COR-L47 (cell line): ENCODE data around the gene NLRX1.
A peak's percentile ranks its signal among the peaks of the same experiment; 100 is the strongest.
"Not testable (repeated sequence)": the region's sequence is repeated elsewhere in the genome, so short reads cannot be mapped to it uniquely, and the experiment has no call there.

ENCODE experiments used
- DNase-seq: peaks from one replicate; lab custom pipeline; 2025; lab: John Stamatoyannopoulos, UW

NLRX1 gene, protein sequence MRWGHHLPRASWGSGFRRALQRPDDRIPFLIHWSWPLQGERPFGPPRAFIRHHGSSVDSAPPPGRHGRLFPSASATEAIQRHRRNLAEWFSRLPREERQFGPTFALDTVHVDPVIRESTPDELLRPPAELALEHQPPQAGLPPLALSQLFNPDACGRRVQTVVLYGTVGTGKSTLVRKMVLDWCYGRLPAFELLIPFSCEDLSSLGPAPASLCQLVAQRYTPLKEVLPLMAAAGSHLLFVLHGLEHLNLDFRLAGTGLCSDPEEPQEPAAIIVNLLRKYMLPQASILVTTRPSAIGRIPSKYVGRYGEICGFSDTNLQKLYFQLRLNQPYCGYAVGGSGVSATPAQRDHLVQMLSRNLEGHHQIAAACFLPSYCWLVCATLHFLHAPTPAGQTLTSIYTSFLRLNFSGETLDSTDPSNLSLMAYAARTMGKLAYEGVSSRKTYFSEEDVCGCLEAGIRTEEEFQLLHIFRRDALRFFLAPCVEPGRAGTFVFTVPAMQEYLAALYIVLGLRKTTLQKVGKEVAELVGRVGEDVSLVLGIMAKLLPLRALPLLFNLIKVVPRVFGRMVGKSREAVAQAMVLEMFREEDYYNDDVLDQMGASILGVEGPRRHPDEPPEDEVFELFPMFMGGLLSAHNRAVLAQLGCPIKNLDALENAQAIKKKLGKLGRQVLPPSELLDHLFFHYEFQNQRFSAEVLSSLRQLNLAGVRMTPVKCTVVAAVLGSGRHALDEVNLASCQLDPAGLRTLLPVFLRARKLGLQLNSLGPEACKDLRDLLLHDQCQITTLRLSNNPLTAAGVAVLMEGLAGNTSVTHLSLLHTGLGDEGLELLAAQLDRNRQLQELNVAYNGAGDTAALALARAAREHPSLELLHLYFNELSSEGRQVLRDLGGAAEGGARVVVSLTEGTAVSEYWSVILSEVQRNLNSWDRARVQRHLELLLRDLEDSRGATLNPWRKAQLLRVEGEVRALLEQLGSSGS

DNA sequence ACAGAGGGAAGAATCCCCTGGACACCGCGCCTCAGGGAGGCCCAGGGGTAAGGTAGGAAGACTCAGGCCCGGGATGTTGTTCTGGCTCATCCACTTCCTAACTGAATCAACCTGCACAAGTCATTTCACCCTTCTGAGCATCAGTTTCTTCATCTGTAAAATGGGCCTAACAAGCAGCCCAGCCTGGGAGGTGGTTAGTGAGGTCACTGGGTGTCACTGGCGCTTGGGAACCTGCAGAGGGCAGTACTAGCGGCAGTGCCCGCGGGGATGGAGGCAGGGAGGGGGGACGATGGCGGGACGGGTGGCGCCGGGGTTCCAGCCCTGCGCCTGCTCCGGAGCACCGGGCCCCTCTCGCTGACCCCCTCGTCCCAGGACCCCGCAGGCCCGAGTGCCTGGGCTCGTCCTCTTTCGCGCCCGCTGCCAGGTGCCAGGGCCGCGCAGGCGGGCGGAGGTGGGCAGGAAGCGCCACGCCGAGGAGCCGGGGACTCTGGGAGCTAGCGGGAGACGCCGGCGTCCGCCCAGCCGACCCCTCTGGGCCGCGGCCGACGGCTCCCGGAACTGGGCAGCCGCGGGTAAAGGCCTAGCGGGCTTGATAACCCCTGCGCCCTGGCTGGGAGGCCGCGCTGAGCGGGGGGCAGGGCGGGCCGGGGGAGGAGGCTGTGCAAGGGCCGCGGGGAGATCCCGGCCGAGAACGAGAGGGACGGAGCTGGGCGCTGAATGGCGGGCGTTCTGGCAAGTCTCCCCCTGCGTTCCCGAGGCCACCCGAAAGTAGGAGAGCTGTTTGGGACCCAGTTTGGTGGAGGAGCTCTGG lies at the start of gene NLRX1:
TSS of gene NLRX1 (plus strand) at position 255 of the 811 bp plus-strand sequence. CDS start 2,679 bp downstream, outside the sequence.
- DNase-seq = peak; percentile 75

DNA sequence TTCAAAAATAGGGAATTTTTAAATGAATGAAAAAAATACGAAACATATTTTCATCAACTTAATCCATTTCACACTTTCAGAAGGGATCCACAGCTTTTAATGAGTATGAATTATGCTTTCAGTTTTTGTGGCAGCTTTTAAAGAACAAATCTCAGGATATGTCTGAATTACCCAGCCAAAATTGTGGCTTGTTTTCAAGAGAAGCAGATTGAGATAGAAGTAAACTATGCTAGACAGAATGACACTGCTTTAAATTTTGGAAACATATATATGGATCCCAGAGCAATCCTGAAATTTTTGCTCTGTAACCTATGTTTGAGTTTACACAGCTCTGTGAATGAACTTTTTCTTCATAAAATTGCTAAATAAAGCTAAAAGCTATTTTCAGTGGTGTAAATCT lies 49.6 kb upstream of the NLRX1 start:
- no peak for DNase-seq

DNA sequence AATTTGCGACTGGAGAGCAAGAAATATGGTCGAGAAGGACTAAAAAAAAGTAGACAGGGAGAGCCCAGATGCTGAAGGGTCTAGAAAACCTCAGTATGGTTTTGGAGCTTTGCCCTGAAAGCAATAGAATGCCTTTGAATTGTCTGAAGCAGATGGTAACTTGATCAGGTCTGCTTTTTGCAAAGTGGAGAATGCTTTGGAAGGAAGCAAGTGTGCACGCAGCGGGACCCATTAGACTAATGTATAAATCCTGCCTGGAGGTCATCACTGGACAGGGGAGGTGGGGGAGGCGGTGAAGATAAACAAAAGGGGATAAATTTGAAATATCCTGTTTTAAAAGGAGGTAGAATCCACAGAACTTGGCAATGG lies 47.9 kb upstream of the NLRX1 start:
- peak; percentile 55 for DNase-seq

DNA sequence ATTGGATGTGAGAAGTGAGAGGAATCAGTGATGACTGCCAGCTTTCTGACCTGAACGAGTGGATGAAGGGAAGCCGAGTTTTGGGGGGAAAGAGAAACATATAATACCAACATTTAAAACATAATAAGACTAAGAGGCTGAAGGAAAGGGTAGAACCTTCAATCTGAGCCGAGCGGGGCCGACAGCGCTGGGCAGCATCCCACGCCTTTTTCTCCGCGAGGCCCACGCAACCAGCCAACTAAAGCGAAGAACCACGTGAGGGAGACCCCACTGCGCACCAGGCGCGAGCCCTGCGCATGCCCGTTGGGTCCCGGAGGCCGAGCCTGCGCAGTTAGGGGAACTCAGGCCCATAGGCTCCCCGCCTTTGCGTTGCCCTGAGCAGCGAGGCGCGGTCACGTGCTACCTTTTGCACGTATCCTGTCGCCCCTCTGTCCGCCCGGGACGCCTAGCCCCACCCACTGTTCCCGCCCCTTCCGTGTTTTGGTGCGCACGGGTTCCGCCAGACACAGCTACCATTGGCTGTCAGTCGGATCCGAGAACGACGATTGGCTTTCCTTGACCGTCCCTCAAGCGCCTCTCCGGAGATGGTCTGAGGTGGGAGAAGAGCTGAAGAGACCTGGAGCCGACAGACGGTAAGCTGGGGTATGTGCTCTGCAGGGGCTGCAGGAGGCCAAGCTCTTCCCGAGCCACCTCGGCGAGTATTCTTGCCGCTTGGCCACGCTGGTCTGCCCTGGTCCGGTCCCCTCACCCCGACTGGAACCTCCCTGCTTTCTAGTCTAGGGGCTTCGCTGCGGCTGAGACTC lies 47.3 kb upstream of the NLRX1 start, which contains the start of gene HINFP:
TSS of gene HINFP (plus strand) at position 573 of the 803 bp plus-strand sequence. CDS start 5,365 bp downstream, outside the sequence.
- DNase-seq = peak; percentile 99

DNA sequence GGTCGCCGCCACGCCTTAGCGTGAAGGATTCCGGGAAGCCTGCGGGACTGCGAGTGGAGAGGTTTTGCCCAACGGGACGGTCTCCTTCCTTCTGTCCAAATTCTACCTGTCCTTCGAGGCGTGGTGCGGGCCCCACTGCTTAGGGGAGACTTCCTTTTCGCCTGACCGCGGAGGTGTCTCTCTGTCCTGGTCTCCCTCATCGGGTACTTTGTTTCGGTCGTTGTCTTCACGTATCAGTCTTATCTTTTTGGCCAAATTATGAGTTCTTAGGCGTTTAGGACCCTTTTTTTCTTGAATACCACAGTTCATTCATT lies 46.8 kb upstream of the NLRX1 start:
- no peak for DNase-seq

DNA sequence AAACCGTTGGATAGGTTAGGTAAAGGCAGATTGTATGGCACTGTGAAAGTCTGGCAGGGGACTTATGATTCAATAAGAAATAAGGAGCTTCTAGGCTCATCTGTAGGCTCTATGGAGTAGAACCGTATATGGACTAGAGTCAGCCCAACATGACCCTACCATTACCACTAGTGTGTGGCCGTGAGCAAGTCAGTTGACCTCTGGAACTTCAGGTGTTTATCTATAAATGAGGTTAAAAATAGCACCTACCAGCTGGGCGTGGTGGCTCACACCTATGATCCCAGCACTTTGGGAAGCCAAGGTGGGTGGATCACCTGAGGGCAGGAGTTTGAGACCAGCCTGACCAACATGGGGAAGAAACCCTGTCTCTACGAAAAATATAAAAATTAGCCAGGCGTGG lies 42.7 kb upstream of the NLRX1 start:
- DNase-seq = no peak

DNA sequence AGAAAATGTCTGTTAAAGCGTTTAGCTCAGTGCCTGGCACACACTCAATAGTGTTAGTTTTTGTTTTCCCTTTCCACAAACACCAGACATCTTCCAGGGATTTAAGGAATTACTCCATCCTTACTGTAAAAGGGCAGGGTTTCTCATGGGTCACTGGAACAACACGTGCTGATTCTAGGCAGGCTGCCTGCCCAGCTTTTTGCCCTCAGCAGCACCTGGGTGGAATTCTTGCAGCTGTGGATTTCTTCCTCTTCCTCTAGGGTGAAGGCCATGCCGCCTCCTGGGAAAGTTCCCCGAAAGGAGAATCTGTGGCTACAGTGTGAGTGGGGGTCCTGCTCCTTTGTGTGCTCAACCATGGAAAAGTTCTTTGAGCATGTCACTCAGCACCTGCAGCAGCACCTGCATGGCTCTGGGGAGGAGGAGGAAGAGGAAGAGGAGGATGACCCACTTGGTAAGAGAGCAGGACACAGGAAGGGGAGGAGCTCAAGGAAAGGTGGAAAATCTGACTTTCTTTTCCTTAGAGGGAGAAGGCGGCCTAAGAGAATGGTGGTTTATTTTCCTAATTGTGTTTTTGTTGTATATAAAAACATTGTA lies 41.8 kb upstream of the NLRX1 start:
- no peak for DNase-seq

DNA sequence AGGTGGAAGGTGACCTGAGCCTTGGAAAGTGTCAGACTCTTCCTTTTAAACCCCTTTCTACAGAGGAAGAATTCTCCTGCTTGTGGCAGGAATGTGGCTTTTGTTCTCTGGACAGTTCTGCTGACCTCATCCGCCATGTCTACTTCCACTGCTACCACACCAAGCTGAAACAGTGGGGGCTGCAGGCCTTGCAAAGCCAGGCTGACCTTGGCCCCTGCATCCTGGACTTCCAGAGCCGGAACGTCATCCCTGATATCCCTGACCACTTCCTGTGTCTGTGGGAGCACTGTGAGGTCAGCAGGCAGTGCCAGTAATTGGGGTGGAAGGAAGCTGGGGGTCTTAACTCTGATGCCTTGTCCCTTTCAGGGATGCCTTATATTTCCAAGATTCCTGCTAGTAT lies 37.9 kb upstream of the NLRX1 start:
- DNase-seq = no peak

DNA sequence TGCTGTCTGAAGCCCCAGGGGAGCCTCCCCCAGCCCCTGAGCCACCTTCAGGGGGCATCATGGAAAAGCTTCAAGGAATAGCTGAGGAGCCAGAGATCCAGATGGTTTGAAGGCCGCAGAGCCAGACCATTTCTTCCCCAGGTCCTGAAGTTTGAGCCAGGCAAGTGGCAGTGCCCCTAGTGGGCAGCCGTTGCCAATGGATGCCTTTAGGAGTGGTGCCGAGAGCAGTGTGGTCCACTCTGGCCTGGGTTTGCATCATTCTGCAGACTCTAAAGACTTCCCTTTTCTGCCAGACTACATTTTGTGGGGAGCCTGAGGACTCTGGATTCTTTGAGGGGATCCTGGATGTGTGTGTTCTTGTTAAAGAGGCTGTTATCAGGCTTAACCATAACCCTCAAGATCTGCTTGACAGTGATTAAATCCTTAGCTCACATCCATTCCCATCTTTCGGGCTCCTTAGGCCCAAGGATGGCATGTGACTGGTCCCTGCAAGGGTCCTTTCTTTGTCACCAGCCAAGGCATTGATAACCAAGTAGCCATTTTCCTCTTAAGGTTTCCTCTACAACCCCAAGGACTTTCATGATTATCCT lies 34.0 kb upstream of the NLRX1 start:
- no peak for DNase-seq

DNA sequence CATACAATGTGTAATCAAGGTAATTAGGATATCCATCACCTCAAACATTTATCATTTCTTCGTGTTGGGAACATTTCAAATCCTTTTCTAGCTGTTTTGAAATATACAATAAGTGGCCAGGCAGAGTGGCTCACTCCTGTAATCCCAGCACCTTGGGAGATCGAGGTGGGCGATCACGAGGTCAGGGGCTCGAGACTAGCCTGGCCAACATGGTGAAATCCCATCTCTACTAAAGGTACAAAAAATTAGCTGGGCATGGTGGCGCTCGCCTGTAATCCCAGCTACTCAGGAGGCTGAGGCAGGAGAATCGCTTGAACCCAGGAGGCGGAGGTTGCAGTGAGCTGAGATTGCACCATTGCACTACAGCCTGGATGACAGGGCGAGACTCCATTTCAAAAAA lies 29.2 kb upstream of the NLRX1 start:
- not testable (repeated sequence) for DNase-seq

DNA sequence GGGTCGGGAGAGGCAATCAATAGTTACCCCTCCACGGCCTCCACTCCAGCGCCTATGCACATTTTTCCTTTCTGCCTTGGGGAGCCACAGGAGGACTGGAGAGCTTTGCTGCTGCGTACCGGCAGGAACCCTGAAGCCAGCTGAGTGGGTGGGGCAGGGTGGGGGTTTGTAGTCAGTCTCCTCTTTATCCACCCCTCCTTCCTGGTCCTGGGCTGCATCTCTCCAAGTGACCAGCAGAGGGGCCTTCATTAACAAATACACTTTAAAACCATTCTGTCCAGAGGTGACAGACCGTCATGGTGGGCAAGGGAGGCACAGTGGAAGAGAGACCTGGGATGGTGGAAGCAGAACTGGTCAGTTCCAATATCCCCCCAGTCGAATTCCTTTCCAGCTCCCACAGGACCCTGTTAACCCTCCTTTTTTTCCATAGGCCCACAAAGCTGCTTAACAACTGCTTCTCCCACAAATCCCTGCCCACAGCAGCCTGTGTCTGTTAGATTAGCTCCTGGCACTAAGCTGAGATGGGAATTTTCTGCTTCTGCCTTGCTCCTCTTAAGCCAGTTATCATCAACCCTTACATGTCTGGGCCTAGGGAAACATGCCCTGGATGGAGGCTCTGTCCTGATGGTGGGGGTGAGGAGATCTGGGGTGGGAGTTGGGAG lies 23.6 kb upstream of the NLRX1 start:
- DNase-seq = peak; percentile 67

DNA sequence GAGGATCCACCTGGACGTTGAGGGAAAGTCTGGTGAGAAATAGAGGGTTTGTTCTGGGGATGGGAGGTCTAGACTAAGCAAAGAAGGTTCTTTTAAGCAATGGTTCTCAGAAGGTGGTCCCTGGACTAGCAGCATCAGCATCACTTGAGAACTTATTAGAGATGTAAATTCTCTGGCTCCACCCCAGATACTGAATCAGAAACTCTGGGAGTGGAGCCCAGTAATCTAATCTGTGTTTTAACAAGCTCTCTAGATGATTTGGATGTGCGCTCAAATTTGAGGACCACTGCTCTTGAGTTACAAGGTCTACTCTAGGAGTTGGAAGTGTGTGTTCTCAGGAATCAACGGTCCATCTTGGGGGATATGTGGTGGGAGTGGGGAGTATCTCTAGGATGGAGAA lies 23.0 kb upstream of the NLRX1 start:
- no peak for DNase-seq

DNA sequence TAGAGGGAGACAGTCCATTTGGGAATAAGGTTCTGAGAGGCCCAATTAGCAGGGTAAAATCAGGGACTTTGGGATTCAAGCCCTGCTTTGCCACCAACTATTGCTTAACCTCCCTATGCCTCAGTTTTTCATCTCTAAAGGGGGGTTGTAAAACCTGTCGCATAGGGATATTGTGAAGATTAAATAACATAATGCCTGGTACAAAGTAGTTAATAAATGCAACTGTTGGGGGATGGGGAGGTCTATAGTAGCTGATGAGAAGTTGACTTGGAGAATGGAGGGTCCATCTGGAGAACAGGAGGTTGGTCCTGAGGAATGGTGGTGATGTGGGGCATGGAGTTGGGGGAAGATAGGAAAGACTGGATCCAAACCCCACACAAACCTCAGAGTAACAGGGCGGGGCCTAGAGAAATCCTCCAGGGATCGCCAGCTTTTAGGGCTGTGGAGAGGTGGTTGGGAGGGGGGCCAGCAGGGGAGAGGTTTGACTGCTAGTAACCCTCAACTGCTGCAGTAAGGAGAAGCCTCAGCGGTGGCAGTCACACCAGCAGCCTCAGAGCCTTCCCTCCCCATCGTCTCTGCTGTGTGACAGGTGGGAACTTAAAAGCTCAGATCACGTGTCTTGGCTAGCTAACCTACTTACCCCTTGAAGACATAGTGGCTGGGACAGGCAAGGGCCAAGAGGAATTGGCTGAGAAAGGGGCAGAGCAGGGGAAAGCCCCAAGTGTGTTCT lies 20.8 kb upstream of the NLRX1 start:
- DNase-seq = no peak

DNA sequence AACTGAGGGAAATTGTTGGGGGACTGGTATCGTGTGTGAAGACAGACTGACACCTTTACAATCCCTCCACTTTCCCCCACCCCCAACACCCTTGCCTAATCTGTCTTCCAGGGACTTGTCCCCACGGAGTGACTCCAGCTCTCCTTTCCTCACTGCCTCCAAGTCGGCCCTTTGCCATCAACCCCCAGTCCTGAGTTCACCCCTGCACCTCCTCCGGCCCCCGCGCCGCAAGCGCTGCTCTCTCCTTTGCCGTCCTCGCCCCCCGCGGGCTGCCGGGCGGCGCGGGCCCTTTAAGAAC lies 19.9 kb upstream of the NLRX1 start:
- DNase-seq = no peak

DNA sequence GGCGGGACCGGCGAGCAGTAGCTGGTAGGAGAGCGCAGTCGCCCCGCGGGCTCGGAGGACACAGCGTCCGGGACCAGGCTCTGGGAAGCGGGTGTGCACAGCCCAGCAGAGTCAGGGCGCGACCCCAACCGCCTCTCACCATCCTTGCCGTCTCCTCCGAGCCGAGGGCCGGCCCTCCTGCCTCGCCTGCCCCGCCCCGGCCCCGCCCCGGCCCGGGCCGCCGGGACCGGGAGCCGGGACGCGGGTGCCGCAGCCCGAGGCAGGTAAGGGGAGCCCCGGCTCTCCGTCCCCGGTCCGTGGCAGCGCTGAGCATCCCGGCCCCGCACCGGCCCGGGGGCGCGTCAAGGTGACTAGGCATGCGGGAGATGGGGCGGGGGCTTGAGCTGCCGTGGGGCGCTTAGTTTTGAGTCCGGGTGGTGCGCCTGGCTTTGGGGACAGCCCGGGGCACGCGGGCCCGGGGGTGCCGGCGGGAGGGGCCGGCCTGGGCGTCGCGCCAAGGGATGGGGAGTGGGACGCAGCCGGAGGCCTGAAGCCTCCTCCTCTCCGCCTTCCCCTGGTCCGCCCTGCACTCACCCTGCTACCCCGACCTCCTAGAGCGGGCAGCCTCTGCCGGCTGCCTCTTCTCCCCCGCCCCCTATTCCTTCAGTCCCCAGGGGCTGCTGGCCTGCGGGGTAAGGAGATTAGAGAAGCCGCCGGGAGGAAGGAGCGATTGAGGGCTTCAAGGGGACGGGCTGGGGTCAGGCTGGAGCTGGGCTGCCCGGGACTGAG lies 19.3 kb upstream of the NLRX1 start, which contains the start of gene ABCG4:
TSS of gene ABCG4 (plus strand) at position 35 of the 768 bp plus-strand sequence. CDS start 914 bp downstream, outside the sequence.
- DNase-seq = peak; percentile 26

DNA sequence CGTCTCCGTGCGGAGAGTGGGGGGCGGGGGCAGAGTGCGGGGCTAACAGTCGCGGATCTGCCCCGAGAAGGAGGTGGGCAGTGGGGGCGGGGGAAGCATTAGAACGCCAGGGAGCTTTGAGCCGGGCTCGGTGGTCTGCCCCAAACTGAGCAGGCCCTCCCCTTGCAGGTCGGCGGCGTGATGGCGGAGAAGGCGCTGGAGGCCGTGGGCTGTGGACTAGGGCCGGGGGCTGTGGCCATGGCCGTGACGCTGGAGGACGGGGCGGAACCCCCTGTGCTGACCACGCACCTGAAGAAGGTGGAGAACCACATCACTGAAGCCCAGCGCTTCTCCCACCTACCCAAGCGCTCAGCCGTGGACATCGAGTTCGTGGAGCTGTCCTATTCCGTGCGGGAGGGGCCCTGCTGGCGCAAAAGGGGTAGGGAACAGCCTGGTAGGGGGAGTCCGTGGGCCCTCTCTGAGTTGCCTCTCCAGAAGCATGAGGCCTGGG lies 18.7 kb upstream of the NLRX1 start:
- no peak for DNase-seq

DNA sequence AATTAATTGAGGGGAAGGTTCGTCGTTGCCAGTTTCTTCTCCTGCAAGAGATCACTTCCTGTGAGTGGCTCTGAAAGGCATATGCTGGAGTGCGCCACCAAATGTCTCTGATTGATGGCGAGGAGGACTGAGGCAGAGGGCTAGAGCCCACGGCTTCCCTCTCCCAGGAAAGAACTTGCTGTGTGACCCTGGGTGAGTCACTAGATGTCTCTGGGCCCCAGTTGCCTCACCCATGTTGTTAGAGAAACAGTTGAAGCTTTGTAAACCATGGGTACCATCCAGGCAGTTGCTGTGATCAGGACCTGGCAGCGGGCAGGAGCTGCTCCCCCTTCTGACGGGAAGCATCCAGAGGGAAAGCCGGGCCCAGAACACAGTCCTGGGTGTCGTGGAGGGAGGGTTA lies 16.5 kb upstream of the NLRX1 start:
- DNase-seq = no peak

DNA sequence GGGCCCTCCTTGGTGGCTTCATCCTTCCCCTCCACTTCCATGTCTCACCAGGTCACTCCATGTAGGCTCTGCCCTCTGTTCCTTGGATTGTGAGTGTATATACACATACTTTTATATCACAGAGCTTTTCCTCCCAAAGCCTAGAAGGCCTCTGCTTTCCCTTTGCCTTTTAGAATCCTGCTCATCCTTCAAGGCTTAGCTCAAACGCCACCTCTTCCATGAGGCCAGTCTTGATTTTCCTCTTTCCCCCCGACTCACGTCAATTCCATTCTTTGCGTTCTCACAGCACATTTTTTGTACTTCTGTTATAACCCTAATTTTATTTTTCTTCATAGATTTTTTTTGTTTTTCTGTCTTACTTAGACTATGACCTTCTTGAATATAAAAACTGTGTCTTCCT lies 15.9 kb upstream of the NLRX1 start:
- DNase-seq = no peak
